ENCODE data around the gene NME5.

NME5 gene, protein sequence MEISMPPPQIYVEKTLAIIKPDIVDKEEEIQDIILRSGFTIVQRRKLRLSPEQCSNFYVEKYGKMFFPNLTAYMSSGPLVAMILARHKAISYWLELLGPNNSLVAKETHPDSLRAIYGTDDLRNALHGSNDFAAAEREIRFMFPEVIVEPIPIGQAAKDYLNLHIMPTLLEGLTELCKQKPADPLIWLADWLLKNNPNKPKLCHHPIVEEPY

GRCh38 chr5:138138949-138139780 is at the start of gene NME5:
Gene NME5, minus strand, starts transcription at chr5:138139428. Its CDS starts 648 bp downstream, at chr5:138138780.
- peak; percentile 34 for DNase-seq (ENCODE audit: low read depth)
- TF ChIP-seq CTCF (IDR thresholded peaks at IDR 0.05; ENCODE audit: low read depth, low read length, missing control alignments): no peak
- H3K4me3 ChIP-seq (ENCODE audit: low read depth, low read length): peak within 1 kb of the TSS; percentile 56
- in situ Hi-C loops (cut with HindIII; ENCODE audit: low sequenced_read_pairs): no loop called here

DNA sequence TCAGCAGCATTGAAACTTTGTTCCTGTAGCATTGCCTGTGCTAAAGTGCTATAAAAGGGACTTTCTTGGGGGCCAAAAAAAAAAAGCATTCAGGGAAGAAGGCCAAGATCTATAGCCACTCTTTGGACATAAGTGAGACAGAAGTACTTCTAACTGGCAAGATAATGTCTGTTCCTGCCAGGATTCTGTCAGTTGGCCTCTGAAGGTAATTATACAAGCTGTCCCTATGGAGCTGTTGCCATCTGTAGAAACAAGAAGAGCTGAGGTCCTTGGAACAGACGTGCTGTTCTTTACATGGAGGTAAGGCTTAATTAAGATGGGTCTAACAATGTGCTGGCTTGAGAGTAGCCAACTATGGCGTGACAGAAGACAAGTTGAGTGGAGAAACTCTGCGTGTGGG is 49.4 kb upstream of the NME5 start:
- no peak for DNase-seq (ENCODE audit: low read depth)
- in situ Hi-C loops (cut with HindIII; ENCODE audit: low sequenced_read_pairs): no loop called here
- H3K4me3 ChIP-seq (ENCODE audit: low read depth, low read length): no peak overlapping the region
- no peak for TF ChIP-seq CTCF (IDR thresholded peaks at IDR 0.05; ENCODE audit: low read depth, low read length, missing control alignments)

DNA sequence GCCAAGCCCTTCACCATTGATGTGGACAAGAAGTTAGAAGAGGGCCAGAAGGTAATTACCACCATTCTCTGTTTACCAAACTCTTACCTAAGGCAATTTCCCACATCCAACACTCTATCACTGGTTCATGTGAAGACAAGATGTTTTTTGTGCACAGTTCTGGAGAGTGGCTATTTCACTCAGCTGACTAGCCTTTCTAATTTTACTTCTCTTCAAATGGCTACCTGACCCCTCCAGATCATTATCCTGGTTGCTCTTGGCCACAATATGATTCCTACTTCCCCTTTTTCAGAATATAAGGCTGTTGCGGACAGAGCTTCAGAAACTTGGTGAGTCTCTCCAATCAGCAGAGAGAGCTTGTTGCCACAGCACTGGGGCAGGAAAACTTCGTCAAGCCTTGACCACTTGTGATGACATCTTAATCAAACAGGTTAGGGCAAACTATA is 46.8 kb upstream of the NME5 start:
- no peak overlapping the region for H3K4me3 ChIP-seq (ENCODE audit: low read depth, low read length)
- in situ Hi-C loops (cut with HindIII; ENCODE audit: low sequenced_read_pairs): no loop called here
- DNase-seq (ENCODE audit: low read depth): no peak
- no peak for TF ChIP-seq CTCF (IDR thresholded peaks at IDR 0.05; ENCODE audit: low read depth, low read length, missing control alignments)

DNA sequence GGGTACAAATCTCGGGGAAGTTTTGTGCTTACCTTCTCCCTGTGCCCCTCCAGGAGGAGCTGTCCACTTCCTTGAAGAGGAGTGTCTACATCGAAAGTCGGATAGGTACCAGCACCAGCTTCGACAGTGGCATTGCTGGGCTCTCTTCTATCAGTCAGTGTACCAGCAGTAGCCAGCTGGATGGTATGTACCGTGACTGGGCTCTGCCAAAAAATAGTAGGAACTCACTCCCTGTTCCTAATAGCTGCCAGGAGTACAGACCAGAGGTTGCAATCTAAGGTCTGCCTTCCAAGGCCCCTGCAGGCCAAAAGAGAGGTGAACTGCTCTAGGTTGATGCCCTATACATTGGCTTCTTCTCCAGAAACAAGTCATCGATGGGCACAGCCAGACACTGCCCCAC is 43.6 kb upstream of the NME5 start:
- no peak for TF ChIP-seq CTCF (IDR thresholded peaks at IDR 0.05; ENCODE audit: low read depth, low read length, missing control alignments)
- no peak for DNase-seq (ENCODE audit: low read depth)
- in situ Hi-C loops (cut with HindIII; ENCODE audit: low sequenced_read_pairs): no loop called here
- no peak overlapping the region for H3K4me3 ChIP-seq (ENCODE audit: low read depth, low read length)

- DNase-seq (ENCODE audit: low read depth): no peak
- in situ Hi-C loops (cut with HindIII; ENCODE audit: low sequenced_read_pairs): no loop called here
- TF ChIP-seq CTCF (IDR thresholded peaks at IDR 0.05; ENCODE audit: low read depth, low read length, missing control alignments): no peak
- no peak overlapping the region for H3K4me3 ChIP-seq (ENCODE audit: low read depth, low read length)
These were observed 41.6 kb upstream of the NME5 start for GRCh38 chr5:138180841-138181240.

- H3K4me3 ChIP-seq (ENCODE audit: low read depth, low read length): peak overlapping the region; percentile 85
- peak; percentile 20 for DNase-seq (ENCODE audit: low read depth)
- peak; percentile 42 for TF ChIP-seq CTCF (IDR thresholded peaks at IDR 0.05; ENCODE audit: low read depth, low read length, missing control alignments)
- in situ Hi-C loops (cut with HindIII; ENCODE audit: low sequenced_read_pairs): no loop called here
These were observed 41.1 kb upstream of the NME5 start for GRCh38 chr5:138180183-138180782.
